Measurements from ENCODE around the gene INPP5J. TPM values are rescaled to one million over a fixed set of nuclear protein-coding genes. Genes with fewer than 3 reads are reported as not detected.

The INPP5J gene
- total RNA-seq, 2 experiments from 2014 or later, result not detected

GRCh38 chr22:31125521-31126117 lies 2.9 kb downstream of the INPP5J start:
- no peak for DNase-seq
- no peaks in the 10 kb centered on the region for H3K9me3 Mint-ChIP-seq
- no peaks in the 10 kb centered on the region for H3K4me1 Mint-ChIP-seq
- ChIA-PET POLR2A (no interaction called here), CTCF (no interaction called here)
- no peak overlapping the region for H3K4me3 Mint-ChIP-seq
- H3K27ac Mint-ChIP-seq, result no peak overlapping the region
- no peaks in the 10 kb centered on the region for H3K36me3 Mint-ChIP-seq (ENCODE audit: low read depth)
- H3K27me3 Mint-ChIP-seq, result no peaks in the 10 kb centered on the region

GRCh38 chr22:31126128-31126868 lies 3.5 kb downstream of the INPP5J start:
- DNase-seq, result no peak

DNA sequence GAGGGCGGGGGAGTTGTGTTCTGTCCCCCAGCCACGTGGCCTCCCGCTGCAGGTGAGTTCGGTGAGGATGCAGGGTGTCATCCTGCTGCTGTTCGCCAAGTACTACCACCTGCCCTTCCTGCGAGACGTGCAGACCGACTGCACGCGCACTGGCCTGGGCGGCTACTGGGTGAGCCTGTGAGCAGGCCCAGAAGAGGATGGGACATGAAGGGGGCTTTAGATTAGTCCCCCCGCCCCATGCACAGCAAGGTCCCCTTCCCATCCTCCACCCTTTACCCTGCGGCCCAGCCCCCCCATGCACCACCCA lies 4.1 kb downstream of the INPP5J start:
- H3K9me3 Mint-ChIP-seq, result no peaks in the 10 kb centered on the region
- H3K4me1 Mint-ChIP-seq, result no peaks in the 10 kb centered on the region
- CTCF ChIA-PET, result no interaction called here
- H3K4me3 Mint-ChIP-seq, result no peak overlapping the region
- no peaks in the 10 kb centered on the region for H3K36me3 Mint-ChIP-seq (ENCODE audit: low read depth)
- H3K27me3 Mint-ChIP-seq, result no peaks in the 10 kb centered on the region
- no peak overlapping the region for H3K27ac Mint-ChIP-seq
- no peak for DNase-seq
- POLR2A ChIA-PET, result no interaction called here

More at GRCh38 chr22:31126128-31126868, 3.5 kb downstream of the INPP5J start:
- H3K27me3 Mint-ChIP-seq, result no peaks in the 10 kb centered on the region
- no peaks in the 10 kb centered on the region for H3K9me3 Mint-ChIP-seq
- CTCF ChIA-PET, result no interaction called here
- H3K27ac Mint-ChIP-seq, result no peak overlapping the region
- POLR2A ChIA-PET, result no interaction called here
- no peaks in the 10 kb centered on the region for H3K36me3 Mint-ChIP-seq (ENCODE audit: low read depth)
- no peaks in the 10 kb centered on the region for H3K4me1 Mint-ChIP-seq
- H3K4me3 Mint-ChIP-seq, result no peak overlapping the region

GRCh38 chr22:31127181-31127772 lies 4.5 kb downstream of the INPP5J start:
- H3K27ac Mint-ChIP-seq, result no peak overlapping the region
- CTCF ChIA-PET, result no interaction called here

GRCh38 chr22:31128156-31128555 lies 5.4 kb downstream of the INPP5J start:
- H3K4me1 Mint-ChIP-seq, result no peaks in the 10 kb centered on the region
- ChIA-PET CTCF (no interaction called here), POLR2A (no interaction called here)
- no peaks in the 10 kb centered on the region for H3K36me3 Mint-ChIP-seq (ENCODE audit: low read depth)
- no peak for DNase-seq
- H3K27ac Mint-ChIP-seq, result no peak overlapping the region
- no peak overlapping the region for H3K4me3 Mint-ChIP-seq
- no peaks in the 10 kb centered on the region for H3K27me3 Mint-ChIP-seq
- no peaks in the 10 kb centered on the region for H3K9me3 Mint-ChIP-seq

More at GRCh38 chr22:31127181-31127772, 4.5 kb downstream of the INPP5J start:
- Mint-ChIP-seq H3K36me3 (ENCODE audit: low read depth) (no peaks in the 10 kb centered on the region), H3K4me1 (no peaks in the 10 kb centered on the region), H3K9me3 (no peaks in the 10 kb centered on the region), H3K4me3 (no peak overlapping the region), H3K27me3 (no peaks in the 10 kb centered on the region)
- POLR2A ChIA-PET, result no interaction called here
- DNase-seq, result no peak

- Mint-ChIP-seq H3K4me1 (no peaks in the 10 kb centered on the region), H3K27ac (no peak overlapping the region), H3K27me3 (no peaks in the 10 kb centered on the region), H3K36me3 (ENCODE audit: low read depth) (no peaks in the 10 kb centered on the region), H3K9me3 (no peaks in the 10 kb centered on the region), H3K4me3 (no peak overlapping the region)
- POLR2A ChIA-PET, result no interaction called here
- CTCF ChIA-PET, result no interaction called here
- no peak for DNase-seq
Measured at GRCh38 chr22:31130873-31131272, 8.1 kb downstream of the INPP5J start.

- Mint-ChIP-seq H3K36me3 (ENCODE audit: low read depth) (no peaks in the 10 kb centered on the region), H3K9me3 (no peaks in the 10 kb centered on the region), H3K4me1 (no peaks in the 10 kb centered on the region), H3K27ac (no peak overlapping the region), H3K27me3 (no peaks in the 10 kb centered on the region), H3K4me3 (no peak overlapping the region)
- POLR2A ChIA-PET, result no interaction called here
- DNase-seq, result no peak
- CTCF ChIA-PET, result interaction anchor here (0.6 kb wide), 1 partner anchor 214 kb away, joined by 3 read pairs; no protein-coding TSS in a partner anchor
Measured at GRCh38 chr22:31133911-31134310, 11.1 kb downstream of the INPP5J start.

GRCh38 chr22:31134688-31135087 lies 11.9 kb downstream of the INPP5J start:
- POLR2A ChIA-PET, result no interaction called here
- CTCF ChIA-PET, result interaction anchor here (0.6 kb wide), 1 partner anchor 1829 kb away, joined by 4 read pairs; no protein-coding TSS in a partner anchor

DNA sequence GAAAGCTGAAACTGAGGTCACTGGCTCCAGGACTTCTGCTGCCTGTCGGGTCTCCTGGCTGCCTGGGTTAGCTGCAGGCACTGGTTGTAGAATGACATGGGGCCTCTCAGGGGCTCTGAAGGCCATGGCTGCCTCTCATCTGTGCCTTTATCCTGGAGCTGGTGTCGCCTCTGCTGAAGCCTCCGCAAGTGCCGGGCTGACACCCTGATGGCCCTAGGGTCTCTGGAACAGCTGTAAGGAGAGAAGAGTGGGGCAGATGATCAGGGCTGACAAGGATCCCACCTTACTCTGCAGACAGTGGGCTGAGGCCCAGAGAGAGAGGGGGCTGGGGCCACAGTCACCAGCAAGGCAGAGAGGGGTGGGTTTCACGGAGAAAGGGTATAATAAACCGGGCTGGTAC lies 12.9 kb downstream of the INPP5J start:
- POLR2A ChIA-PET, result no interaction called here
- Mint-ChIP-seq H3K27me3 (peaks cover 3% of the 10 kb centered on the region), H3K9me3 (no peaks in the 10 kb centered on the region), H3K4me1 (no peaks in the 10 kb centered on the region), H3K4me3 (no peak overlapping the region), H3K36me3 (ENCODE audit: low read depth) (no peaks in the 10 kb centered on the region), H3K27ac (no peak overlapping the region)
- DNase-seq, result no peak
- CTCF ChIA-PET, result no interaction called here

More at GRCh38 chr22:31134688-31135087, 11.9 kb downstream of the INPP5J start:
- H3K4me1 Mint-ChIP-seq, result no peaks in the 10 kb centered on the region
- H3K36me3 Mint-ChIP-seq (ENCODE audit: low read depth), result no peaks in the 10 kb centered on the region
- DNase-seq, result no peak
- H3K9me3 Mint-ChIP-seq, result no peaks in the 10 kb centered on the region
- no peak overlapping the region for H3K4me3 Mint-ChIP-seq
- no peak overlapping the region for H3K27ac Mint-ChIP-seq
- H3K27me3 Mint-ChIP-seq, result no peaks in the 10 kb centered on the region

GRCh38 chr22:31136155-31136554 lies 13.4 kb downstream of the INPP5J start:
- H3K9me3 Mint-ChIP-seq, result no peaks in the 10 kb centered on the region
- no peaks in the 10 kb centered on the region for H3K4me1 Mint-ChIP-seq
- no peak overlapping the region for H3K27ac Mint-ChIP-seq
- H3K4me3 Mint-ChIP-seq, result no peak overlapping the region
- H3K27me3 Mint-ChIP-seq, result peaks cover 3% of the 10 kb centered on the region
- CTCF ChIA-PET, result no interaction called here
- no peaks in the 10 kb centered on the region for H3K36me3 Mint-ChIP-seq (ENCODE audit: low read depth)
- POLR2A ChIA-PET, result no interaction called here
- no peak for DNase-seq

GRCh38 chr22:31136711-31137110 lies 13.9 kb downstream of the INPP5J start:
- POLR2A ChIA-PET, result no interaction called here
- CTCF ChIA-PET, result no interaction called here

DNA sequence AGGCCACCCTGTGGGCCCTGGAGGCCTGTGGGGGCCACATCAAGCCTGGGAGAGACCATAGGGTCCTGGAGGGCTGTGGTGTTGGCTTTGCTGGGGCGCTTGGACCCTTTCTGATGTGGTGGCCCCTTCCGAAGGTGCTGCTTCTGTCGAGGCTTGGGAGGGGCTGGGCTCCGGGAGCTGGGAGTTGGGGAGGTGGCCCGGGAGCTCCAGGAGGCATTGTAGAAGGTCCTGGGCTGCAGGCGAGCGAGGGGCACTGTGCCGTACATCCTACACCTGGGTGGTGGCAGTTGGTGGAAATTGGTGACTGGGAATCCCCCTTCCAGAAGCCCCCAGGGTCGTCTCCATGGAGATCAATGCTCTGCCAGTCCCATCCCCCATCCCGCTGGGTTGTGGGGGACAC lies 15.0 kb downstream of the INPP5J start:
- no peaks in the 10 kb centered on the region for H3K9me3 Mint-ChIP-seq
- H3K27me3 Mint-ChIP-seq, result peaks cover 3% of the 10 kb centered on the region
- no peaks in the 10 kb centered on the region for H3K4me1 Mint-ChIP-seq
- H3K36me3 Mint-ChIP-seq (ENCODE audit: low read depth), result no peaks in the 10 kb centered on the region
- no peak overlapping the region for H3K4me3 Mint-ChIP-seq
- POLR2A ChIA-PET, result no interaction called here
- CTCF ChIA-PET, result no interaction called here
- no peak overlapping the region for H3K27ac Mint-ChIP-seq
- no peak for DNase-seq

More at GRCh38 chr22:31136711-31137110, 13.9 kb downstream of the INPP5J start:
- Mint-ChIP-seq H3K36me3 (ENCODE audit: low read depth) (no peaks in the 10 kb centered on the region), H3K27me3 (peaks cover 3% of the 10 kb centered on the region), H3K4me1 (no peaks in the 10 kb centered on the region), H3K27ac (no peak overlapping the region), H3K9me3 (no peaks in the 10 kb centered on the region), H3K4me3 (no peak overlapping the region)
- no peak for DNase-seq

DNA sequence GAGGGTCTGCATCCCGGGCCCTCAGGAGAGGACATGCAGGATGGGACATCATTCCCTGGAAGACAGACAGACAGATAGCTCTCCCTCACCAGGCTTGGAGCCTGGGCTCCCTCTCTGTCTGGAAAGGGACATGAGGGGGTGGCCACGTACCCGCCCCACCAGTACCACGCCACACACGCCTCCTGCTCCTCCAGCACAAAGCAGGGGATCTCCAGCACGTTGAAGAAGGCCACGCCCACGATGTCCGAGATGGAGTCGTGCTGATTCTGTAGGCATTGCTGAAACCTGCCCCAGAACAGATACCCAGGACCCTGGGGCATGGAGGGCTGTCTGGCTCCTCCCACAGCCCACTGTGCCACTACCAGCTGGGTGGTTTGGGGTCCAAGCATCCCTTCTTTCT lies 15.4 kb downstream of the INPP5J start:
- DNase-seq, result no peak
- POLR2A ChIA-PET, result no interaction called here

DNA sequence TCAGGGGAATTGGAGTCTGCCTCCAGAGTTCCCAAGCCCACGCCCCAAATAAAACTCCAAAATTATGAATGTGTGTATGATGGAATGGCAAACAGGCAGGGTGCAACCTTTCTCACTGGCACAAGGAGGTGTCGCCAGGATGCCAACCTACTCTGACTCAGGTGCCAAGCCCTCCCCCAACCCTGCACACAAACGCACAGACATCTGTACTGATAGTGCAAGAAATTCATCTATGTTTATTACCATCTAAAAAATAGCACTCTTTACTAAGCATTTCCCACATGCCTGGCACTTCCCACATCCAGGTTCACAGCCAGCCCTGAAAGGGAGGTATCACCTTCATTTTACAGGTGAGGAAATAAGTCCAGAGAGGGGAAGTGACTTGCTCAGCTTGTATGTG lies 16.3 kb downstream of the INPP5J start:
- Mint-ChIP-seq H3K4me1 (peaks cover 2% of the 10 kb centered on the region), H3K36me3 (ENCODE audit: low read depth) (no peaks in the 10 kb centered on the region), H3K27me3 (peaks cover 3% of the 10 kb centered on the region), H3K27ac (no peak overlapping the region), H3K9me3 (no peaks in the 10 kb centered on the region), H3K4me3 (no peak overlapping the region)
- DNase-seq, result no peak
- POLR2A ChIA-PET, result no interaction called here
- CTCF ChIA-PET, result no interaction called here

More for the DNA sequence above, 15.4 kb downstream of the INPP5J start:
- H3K27ac Mint-ChIP-seq, result no peak overlapping the region
- H3K27me3 Mint-ChIP-seq, result peaks cover 3% of the 10 kb centered on the region
- CTCF ChIA-PET, result no interaction called here
- H3K9me3 Mint-ChIP-seq, result no peaks in the 10 kb centered on the region
- H3K4me3 Mint-ChIP-seq, result no peak overlapping the region
- no peaks in the 10 kb centered on the region for H3K4me1 Mint-ChIP-seq
- H3K36me3 Mint-ChIP-seq (ENCODE audit: low read depth), result no peaks in the 10 kb centered on the region
